Gastrocnemius medialis (tissue), 4 donors: Measurements from ENCODE around the gene C16orf54. TPM values are rescaled to one million over a fixed set of nuclear protein-coding genes. Genes with fewer than 3 reads are reported as not detected.
A peak's percentile ranks its signal among the peaks of the same experiment; 100 is the strongest.

Experiments
- ATAC-seq, 2 donors: fragments of 150-250 bp; one replicate each; pipeline ENCODE4 v1.9.1; 2016
- DNase-seq, 2 donors: peaks; one replicate each; pipeline ENCODE4 v3.0.0-alpha.2; 2019
- H3K27ac ChIP-seq, 4 donors: fragments of 200-600 bp; sonication (generic); 1 replicate in 1 of 4; 2 replicates in 3 of 4; pipeline ENCODE4 v1.5.1; 2016 to 2018; ENCODE audit warnings: mild to moderate bottlenecking in 2 of 4, moderate library complexity in 1 of 4
- H3K27me3 ChIP-seq, 3 donors: fragments of 200-600 bp; sonication (generic) in 2 of 3; 1 replicate in 1 of 3; 2 replicates in 2 of 3; pipeline versions ENCODE4 v1.5.1 to v1.6.0; 2016 to 2019; ENCODE audit warnings: mild to moderate bottlenecking in 1 of 3, moderate library complexity in 1 of 3
- H3K36me3 ChIP-seq, 2 donors: fragments of 200-600 bp; sonication (generic) in 1 of 2; one replicate each; pipeline ENCODE4 v1.5.1; 2017 to 2018
- H3K4me1 ChIP-seq, 2 donors: fragments of 200-600 bp; sonication (generic) in 1 of 2; one replicate each; pipeline ENCODE4 v1.5.1; 2016 to 2017; ENCODE audit warnings: mild to moderate bottlenecking in 2 of 2
- H3K4me3 ChIP-seq, 4 donors: fragments of 200-600 bp; sonication (generic) in 3 of 4; 1 replicate in 1 of 4; 2 replicates in 3 of 4; pipeline ENCODE4 v1.5.1; 2016 to 2019; ENCODE audit warnings: mild to moderate bottlenecking in 2 of 4
- H3K9me3 ChIP-seq, 3 donors: fragments of 200-600 bp; sonication (generic) in 2 of 3; 1 replicate in 1 of 3; 2 replicates in 2 of 3; pipeline ENCODE4 v1.5.1; 2016 to 2019
- CTCF ChIP-seq, 5 experiments: fragments of 450-650 bp in 3 of 5; fragments of 200-600 bp in 2 of 5; sonication (generic) in 2 of 5; IDR thresholded peaks in 4 of 5; conservative IDR thresholded peaks in 1 of 5; 1 replicate in 4 of 5; 2 replicates in 1 of 5; pipeline ENCODE4 v1.5.1; 2016 to 2019; ENCODE audit warnings: antibody characterized with exemption in 5 of 5, mild to moderate bottlenecking in 3 of 5, moderate library complexity in 3 of 5
- POLR2A ChIP-seq, 2 donors: fragments of 450-650 bp; IDR thresholded peaks; one replicate each; pipeline ENCODE4 v1.6.1; 2017; ENCODE audit warnings: antibody characterized with exemption in 2 of 2, mild to moderate bottlenecking in 2 of 2, moderate library complexity in 2 of 2
- in situ Hi-C, 4 donors: fragments of 200-750 bp; cut with MboI; loops; one replicate each; pipeline versions ENCODE4 v1.15.0 to v1.8.0; 2017; ENCODE audit warnings: low sequenced_read_pairs in 4 of 4
- intact Hi-C: fragments of 100-400 bp; cut with DNase I; formaldehyde crosslinking; loops from one replicate; pipeline ENCODE4 v1.15.1; 2023; ENCODE audit warnings: low total_unique reads
- total RNA-seq, 4 donors: library from RNA; depleted of rRNA; stranded (reverse); fragments of >200 nt; gene quantifications; one replicate each; pipeline versions ENCODE4 v1.1.0 to v1.2.3, GENCODE V29; 2016

C16orf54 gene
- total RNA-seq, 4 donors from 2014 or later = 0.26 to 0.31 TPM; not detected in 2

- H3K4me3 ChIP-seq = no peak overlapping the region
These were observed 40.8 kb downstream of the C16orf54 start for GRCh38 chr16:29705030-29705429.

GRCh38 chr16:29702269-29702668 lies 43.5 kb downstream of the C16orf54 start:
- DNase-seq (no peak), ATAC-seq (no peak)
- no peaks in the 10 kb centered on the region for H3K36me3 ChIP-seq
- no peak for TF ChIP-seq POLR2A (IDR thresholded peaks at IDR 0.05)
- TF ChIP-seq CTCF (IDR thresholded peaks at IDR 0.05 in 4 of 5, conservative IDR thresholded peaks at IDR 0.05 in 1 of 5) = no peak
- H3K9me3 ChIP-seq = no peaks in the 10 kb centered on the region
- H3K4me3 ChIP-seq = no peak overlapping the region
- no peaks in the 10 kb centered on the region for H3K27me3 ChIP-seq
- intact Hi-C loops (no loop called here), in situ Hi-C loops (loop anchor here in 2 of 4 donors (5.0 to 10.0 kb wide), 3 partner anchors 145 to 325 kb away; partner anchors contain the start of gene C16orf92 (in 1 of the 2))
- no peaks in the 10 kb centered on the region for H3K4me1 ChIP-seq
- no peak overlapping the region for H3K27ac ChIP-seq

More at GRCh38 chr16:29705030-29705429, 40.8 kb downstream of the C16orf54 start:
- DNase-seq (no peak), ATAC-seq (no peak)
- Histone ChIP-seq H3K4me1 (no peaks in the 10 kb centered on the region), H3K27ac (no peak overlapping the region), H3K36me3 (no peaks in the 10 kb centered on the region), H3K9me3 (no peaks in the 10 kb centered on the region), H3K27me3 (no peaks in the 10 kb centered on the region)
- TF ChIP-seq CTCF (IDR thresholded peaks at IDR 0.05 in 4 of 5, conservative IDR thresholded peaks at IDR 0.05 in 1 of 5) = no peak
- TF ChIP-seq POLR2A (IDR thresholded peaks at IDR 0.05) = no peak
- in situ Hi-C loops (loop anchor here in 1 of 4 donors (10.0 kb wide), 1 partner anchor 320 kb away; the partner anchor contains the start of gene C16orf92), intact Hi-C loops (no loop called here)

GRCh38 chr16:29701214-29701555 lies 44.6 kb downstream of the C16orf54 start:
- no peaks in the 10 kb centered on the region for H3K9me3 ChIP-seq
- no peak for DNase-seq
- H3K4me1 ChIP-seq = no peaks in the 10 kb centered on the region
- H3K27ac ChIP-seq = no peak overlapping the region
- intact Hi-C loops (no loop called here), in situ Hi-C loops (loop anchor here in 2 of 4 donors (5.0 to 10.0 kb wide), 3 partner anchors 146 to 326 kb away; partner anchors contain the start of gene C16orf92 (in 1 of the 2))
- no peak overlapping the region for H3K4me3 ChIP-seq
- no peak for ATAC-seq
- TF ChIP-seq POLR2A (IDR thresholded peaks at IDR 0.05) = no peak
- TF ChIP-seq CTCF (IDR thresholded peaks at IDR 0.05 in 4 of 5, conservative IDR thresholded peaks at IDR 0.05 in 1 of 5) = no peak
- no peaks in the 10 kb centered on the region for H3K36me3 ChIP-seq
- no peaks in the 10 kb centered on the region for H3K27me3 ChIP-seq

GRCh38 chr16:29700253-29700987 lies 45.4 kb downstream of the C16orf54 start:
- Histone ChIP-seq H3K4me3 (no peak overlapping the region), H3K4me1 (no peaks in the 10 kb centered on the region), H3K36me3 (no peaks in the 10 kb centered on the region), H3K27me3 (no peaks in the 10 kb centered on the region), H3K9me3 (no peaks in the 10 kb centered on the region), H3K27ac (no peak overlapping the region)
- intact Hi-C loops (loop anchor here (1.0 kb wide), 3 partner anchors 116 to 321 kb away; partner anchors contain the start of gene PAGR1), in situ Hi-C loops (loop anchor here in 2 of 4 donors (5.0 to 10.0 kb wide), 3 partner anchors 147 to 327 kb away; partner anchors contain the start of gene C16orf92 (in 1 of the 2))
- peak; percentile 92 to 95 for ATAC-seq
- TF ChIP-seq CTCF (IDR thresholded peaks at IDR 0.05 in 4 of 5, conservative IDR thresholded peaks at IDR 0.05 in 1 of 5) (peak; percentile 80 to 96 (median 82)), POLR2A (IDR thresholded peaks at IDR 0.05) (no peak)
- peak; percentile 60 to 68 for DNase-seq
